ENCODE measurements around the gene MOCS2.

The MOCS2 gene

GRCh38 chr5:53111139-53111538, 1.6 kb upstream of the MOCS2 start:
- no peak for DNase-seq (ENCODE audit: extremely low read depth, low read depth)
- TF ChIP-seq CTCF (IDR thresholded peaks at IDR 0.05; ENCODE audit: low read depth, low read length): no peak

DNA sequence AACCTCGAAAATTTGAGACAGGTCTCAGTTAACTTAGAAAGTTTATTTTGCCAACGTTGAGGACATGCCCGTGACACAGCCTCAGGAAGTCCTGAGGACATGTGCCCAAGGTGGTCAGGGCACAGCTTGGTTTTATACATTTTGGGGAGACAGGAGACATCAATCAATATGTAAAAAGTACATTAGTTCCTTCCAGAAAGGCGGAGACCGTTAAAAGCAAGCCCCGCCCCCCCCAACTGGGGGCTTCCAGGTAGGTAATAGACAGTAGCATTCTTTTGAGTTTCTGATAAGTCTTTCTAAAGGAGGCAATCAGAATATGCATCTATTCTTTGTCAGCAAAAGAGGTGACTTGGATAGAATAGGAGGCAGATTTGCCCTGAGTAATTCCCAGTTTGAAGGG, 599 bp upstream of the MOCS2 start:
- TF ChIP-seq CTCF (IDR thresholded peaks at IDR 0.05; ENCODE audit: low read depth, low read length): no peak
- DNase-seq (ENCODE audit: extremely low read depth, low read depth): no peak

GRCh38 chr5:53109056-53109442, 508 bp downstream of the MOCS2 start:
- no peak for TF ChIP-seq CTCF (IDR thresholded peaks at IDR 0.05; ENCODE audit: low read depth, low read length)
- DNase-seq (ENCODE audit: extremely low read depth, low read depth): no peak

DNA sequence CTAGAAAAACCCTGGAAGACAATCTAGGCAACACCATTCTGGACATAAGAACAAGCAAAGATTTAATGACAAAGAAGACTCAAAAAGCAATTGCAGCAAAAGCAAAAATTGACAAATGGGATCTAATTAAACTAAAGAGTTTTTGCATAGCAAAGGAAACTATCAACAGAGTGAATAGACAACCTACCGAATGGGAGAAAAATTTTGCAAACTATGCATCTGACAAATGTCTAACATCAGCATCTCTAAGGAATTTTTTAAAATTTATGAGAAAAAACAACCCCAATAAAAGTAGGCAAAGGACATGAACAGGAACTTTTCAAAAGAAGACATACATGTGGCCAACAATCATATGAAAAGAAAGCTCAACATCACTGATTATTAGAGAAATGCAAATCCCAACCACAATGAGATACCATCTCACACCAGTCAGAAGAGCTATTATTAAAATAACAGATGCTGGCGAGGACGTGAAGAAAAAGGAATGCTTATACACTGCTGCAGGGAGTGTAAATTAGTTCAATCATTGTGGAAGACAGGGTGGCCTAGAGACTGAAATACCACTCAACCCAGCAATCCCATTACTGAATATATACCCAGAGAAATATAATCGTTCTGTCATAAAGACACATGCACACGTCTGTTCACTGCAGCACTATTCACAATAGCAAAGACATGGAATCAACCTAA, 3.8 kb downstream of the MOCS2 start:
- no peak for TF ChIP-seq CTCF (IDR thresholded peaks at IDR 0.05; ENCODE audit: low read depth, low read length)
- no peak for DNase-seq (ENCODE audit: extremely low read depth, low read depth)

GRCh38 chr5:53100606-53101005, 9.0 kb downstream of the MOCS2 start:
- no peak for TF ChIP-seq CTCF (IDR thresholded peaks at IDR 0.05; ENCODE audit: low read depth, low read length)
- DNase-seq (ENCODE audit: extremely low read depth, low read depth): no peak

GRCh38 chr5:53099546-53099945, 10.0 kb downstream of the MOCS2 start:
- no peak for TF ChIP-seq CTCF (IDR thresholded peaks at IDR 0.05; ENCODE audit: low read depth, low read length)

GRCh38 chr5:53095931-53096525, 13.5 kb downstream of the MOCS2 start:
- peak; percentile 24 for DNase-seq (ENCODE audit: extremely low read depth, low read depth)
- TF ChIP-seq CTCF (IDR thresholded peaks at IDR 0.05; ENCODE audit: low read depth, low read length): peak; percentile 79

More at GRCh38 chr5:53099546-53099945, 10.0 kb downstream of the MOCS2 start:
- no peak for DNase-seq (ENCODE audit: extremely low read depth, low read depth)
